HCT116 (cell line): ENCODE results near the gene MTO1.

ENCODE experiments used
- EGR1 ChIP-seq: IDR thresholded peaks from 2 replicates; pipeline ENCODE4 v1.6.1; 2012; ENCODE audit warnings: low read depth
- EZH2 ChIP-seq: fragments of 200-600 bp; sonication (generic); IDR thresholded peaks from 2 replicates; pipeline ENCODE4 v1.6.1; 2017; ENCODE audit warnings: antibody characterized with exemption, mixed run types
- EZH2phosphoT487 ChIP-seq: fragments of 200-600 bp; IDR thresholded peaks from 2 replicates; pipeline ENCODE4 v1.6.1; 2018; ENCODE audit warnings: antibody characterized with exemption, borderline replicate concordance
- FOSL1 ChIP-seq: IDR thresholded peaks from 2 replicates; pipeline ENCODE4 v1.6.1; 2012; ENCODE audit warnings: low read depth
- JUND ChIP-seq: IDR thresholded peaks from 2 replicates; pipeline ENCODE4 v1.6.1; 2012
- POLR2A ChIP-seq: IDR thresholded peaks from 2 replicates; pipeline ENCODE4 v1.7.0; 2011; ENCODE audit warnings: borderline replicate concordance; ENCODE audit not compliant: insufficient read depth, insufficient read length; ENCODE audit errors: extremely low read depth
- RAD21 ChIP-seq: IDR thresholded peaks from 2 replicates; pipeline ENCODE4 v1.6.1; 2012; ENCODE audit warnings: low read depth, mild to moderate bottlenecking
- YY1 ChIP-seq: IDR thresholded peaks from 2 replicates; pipeline ENCODE4 v1.6.1; 2011; ENCODE audit warnings: low read length, low read depth, moderate library complexity, mild to moderate bottlenecking; ENCODE audit not compliant: insufficient replicate concordance; ENCODE audit errors: extremely low read depth
- TF ChIP-seq, protein P1 (sequence below), 3 experiments: fragments of 200-600 bp in 1 of 3; sonication (generic) in 1 of 3; IDR thresholded peaks in 2 of 3; conservative IDR thresholded peaks in 1 of 3; 2 replicates each; pipeline ENCODE4 v1.5.1; 2012 to 2017; ENCODE audit warnings: low read depth in 2 of 3, low read length in 2 of 3, antibody characterized with exemption in 1 of 3, borderline replicate concordance in 1 of 3, control low read depth in 1 of 3, mild to moderate bottlenecking in 1 of 3, mixed read lengths in 1 of 3, mixed run types in 1 of 3, moderate library complexity in 1 of 3; ENCODE audit not compliant: insufficient read depth in 1 of 3
- TF ChIP-seq, protein P2 (sequence below): IDR thresholded peaks from 2 replicates; pipeline ENCODE4 v1.6.1; 2012

DNA sequence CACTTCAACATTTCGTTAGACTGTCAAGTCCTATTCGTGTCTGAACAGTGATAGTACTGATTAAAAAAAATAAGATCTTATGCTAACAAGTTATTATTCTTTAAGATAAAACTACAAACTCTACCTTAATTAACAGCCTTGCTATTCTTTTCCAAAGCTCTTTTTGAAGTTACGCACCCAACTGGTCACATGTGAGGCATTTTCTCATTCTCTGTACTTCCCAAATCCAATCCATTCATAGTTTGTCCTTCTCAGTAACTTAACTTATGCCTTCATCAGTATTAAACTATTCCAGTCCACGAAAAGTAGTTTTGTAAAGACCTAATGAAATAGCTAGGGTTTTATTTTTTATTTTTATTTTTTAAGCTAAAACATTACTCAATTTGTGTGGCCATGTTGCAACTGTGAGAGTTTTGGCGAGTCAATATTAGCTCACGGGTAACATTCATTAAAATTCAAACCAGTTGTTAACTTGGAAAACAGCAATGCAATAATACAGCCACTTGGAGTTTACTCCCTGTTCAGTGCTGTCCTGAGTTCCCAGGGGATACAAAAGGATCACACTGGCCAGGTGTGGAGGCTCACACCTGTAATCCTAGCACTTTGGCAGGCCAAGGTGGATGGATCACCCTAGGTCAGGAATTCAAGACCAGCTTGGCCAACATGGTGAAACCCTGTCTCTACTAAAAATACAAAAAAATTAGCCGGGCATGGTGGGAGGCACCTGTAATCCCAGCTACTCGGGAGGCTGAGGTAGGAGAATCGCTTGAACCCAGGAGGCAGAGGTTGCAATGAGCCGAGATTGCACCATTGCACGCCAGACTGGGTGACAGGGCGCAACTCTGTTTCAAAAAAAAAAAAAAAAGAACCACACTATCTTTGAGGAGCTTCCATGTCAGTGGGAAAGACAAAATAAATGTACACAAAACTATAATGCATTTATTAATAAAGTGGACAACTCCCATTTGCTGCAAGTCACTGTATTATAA lies 87.2 kb downstream of the MTO1 start:
- TF ChIP-seq YY1 (no peak), POLR2A (no peak), RAD21 (no peak), JUND (no peak), EGR1 (no peak), EZH2 (no peak), EZH2phosphoT487 (no peak), FOSL1 (no peak)
- TF ChIP-seq, protein P1, sequence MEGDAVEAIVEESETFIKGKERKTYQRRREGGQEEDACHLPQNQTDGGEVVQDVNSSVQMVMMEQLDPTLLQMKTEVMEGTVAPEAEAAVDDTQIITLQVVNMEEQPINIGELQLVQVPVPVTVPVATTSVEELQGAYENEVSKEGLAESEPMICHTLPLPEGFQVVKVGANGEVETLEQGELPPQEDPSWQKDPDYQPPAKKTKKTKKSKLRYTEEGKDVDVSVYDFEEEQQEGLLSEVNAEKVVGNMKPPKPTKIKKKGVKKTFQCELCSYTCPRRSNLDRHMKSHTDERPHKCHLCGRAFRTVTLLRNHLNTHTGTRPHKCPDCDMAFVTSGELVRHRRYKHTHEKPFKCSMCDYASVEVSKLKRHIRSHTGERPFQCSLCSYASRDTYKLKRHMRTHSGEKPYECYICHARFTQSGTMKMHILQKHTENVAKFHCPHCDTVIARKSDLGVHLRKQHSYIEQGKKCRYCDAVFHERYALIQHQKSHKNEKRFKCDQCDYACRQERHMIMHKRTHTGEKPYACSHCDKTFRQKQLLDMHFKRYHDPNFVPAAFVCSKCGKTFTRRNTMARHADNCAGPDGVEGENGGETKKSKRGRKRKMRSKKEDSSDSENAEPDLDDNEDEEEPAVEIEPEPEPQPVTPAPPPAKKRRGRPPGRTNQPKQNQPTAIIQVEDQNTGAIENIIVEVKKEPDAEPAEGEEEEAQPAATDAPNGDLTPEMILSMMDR (IDR thresholded peaks at IDR 0.05 in 2 of 3, conservative IDR thresholded peaks at IDR 0.05 in 1 of 3; ENCODE audit: borderline replicate concordance in 1 of 3, insufficient read depth in 1 of 3, low read depth in 2 of 3, low read length in 2 of 3): no peak
- TF ChIP-seq, protein P2, sequence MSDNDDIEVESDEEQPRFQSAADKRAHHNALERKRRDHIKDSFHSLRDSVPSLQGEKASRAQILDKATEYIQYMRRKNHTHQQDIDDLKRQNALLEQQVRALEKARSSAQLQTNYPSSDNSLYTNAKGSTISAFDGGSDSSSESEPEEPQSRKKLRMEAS: no peak
